HCT116 (cell line): Measurements from ENCODE around the gene ITPR1.

Source experiments
- ATF3 ChIP-seq: IDR thresholded peaks from 2 replicates; pipeline ENCODE4 v1.6.1; 2012
- CEBPB ChIP-seq: IDR thresholded peaks from 2 replicates; pipeline ENCODE4 v1.6.1; 2012; ENCODE audit warnings: low read depth
- CTCF ChIP-seq, 3 experiments: fragments of 200-600 bp in 1 of 3; sonication (generic) in 1 of 3; IDR thresholded peaks in 2 of 3; conservative IDR thresholded peaks in 1 of 3; 2 replicates each; pipeline ENCODE4 v1.5.1; 2012 to 2017; ENCODE audit warnings: low read depth in 2 of 3, low read length in 2 of 3, antibody characterized with exemption in 1 of 3, borderline replicate concordance in 1 of 3, control low read depth in 1 of 3, mild to moderate bottlenecking in 1 of 3, mixed read lengths in 1 of 3, mixed run types in 1 of 3, moderate library complexity in 1 of 3; ENCODE audit not compliant: insufficient read depth in 1 of 3
- EZH2 ChIP-seq: fragments of 200-600 bp; sonication (generic); IDR thresholded peaks from 2 replicates; pipeline ENCODE4 v1.6.1; 2017; ENCODE audit warnings: antibody characterized with exemption, mixed run types
- MAX ChIP-seq: IDR thresholded peaks from 2 replicates; pipeline ENCODE4 v1.6.1; 2012
- POLR2A ChIP-seq: IDR thresholded peaks from 2 replicates; pipeline ENCODE4 v1.7.0; 2011; ENCODE audit warnings: borderline replicate concordance; ENCODE audit not compliant: insufficient read depth, insufficient read length; ENCODE audit errors: extremely low read depth
- POLR2AphosphoS5 ChIP-seq: IDR thresholded peaks from 2 replicates; pipeline ENCODE4 v1.6.1; 2011; ENCODE audit warnings: mild to moderate bottlenecking, low read depth, low read length, moderate library complexity
- RAD21 ChIP-seq: IDR thresholded peaks from 2 replicates; pipeline ENCODE4 v1.6.1; 2012; ENCODE audit warnings: low read depth, mild to moderate bottlenecking
- SP1 ChIP-seq: IDR thresholded peaks from 2 replicates; pipeline ENCODE4 v1.6.1; 2012; ENCODE audit warnings: low read depth
- SRF ChIP-seq: IDR thresholded peaks from 2 replicates; pipeline ENCODE4 v1.6.1; 2012; ENCODE audit warnings: low read depth
- YY1 ChIP-seq: IDR thresholded peaks from 2 replicates; pipeline ENCODE4 v1.6.1; 2011; ENCODE audit warnings: low read length, low read depth, moderate library complexity, mild to moderate bottlenecking; ENCODE audit not compliant: insufficient replicate concordance; ENCODE audit errors: extremely low read depth

- TF ChIP-seq RAD21 (no peak), CTCF (IDR thresholded peaks at IDR 0.05 in 2 of 3, conservative IDR thresholded peaks at IDR 0.05 in 1 of 3; ENCODE audit: borderline replicate concordance in 1 of 3, insufficient read depth in 1 of 3, low read depth in 2 of 3, low read length in 2 of 3) (no peak), SP1 (no peak), CEBPB (no peak), ATF3 (no peak), POLR2AphosphoS5 (no peak), POLR2A (no peak), EZH2 (no peak), MAX (no peak), SRF (no peak), YY1 (no peak)
Observed at GRCh38 chr3:4543110-4543509, 50.0 kb downstream of the ITPR1 start.
